CD8-positive, alpha-beta memory T cell (primary cell): ENCODE results near the gene LIN54. TPM values are rescaled to one million over a fixed set of nuclear protein-coding genes. Genes with fewer than 3 reads are reported as not detected.
A peak's percentile ranks its signal among the peaks of the same experiment; 100 is the strongest.

ENCODE experiments used
- CTCF ChIA-PET: fragments of 350-600 bp; sonication (Branson Sonifier 250); formaldehyde crosslinking; loops from one replicate; lab custom pipeline; 2021; ENCODE audit warnings: antibody characterized with exemption; lab: Charles Lee
- POLR2A ChIA-PET: fragments of 350-600 bp; sonication (Branson Sonifier 250); formaldehyde crosslinking; loops from one replicate; lab custom pipeline; 2021; ENCODE audit warnings: antibody characterized with exemption; lab: Charles Lee
- DNase-seq, 5 donors: peaks; one replicate each; pipeline versions ENCODE4 v3.0.0 to v3.0.0-alpha.2; 2020 to 2022; ENCODE audit warnings: mixed read lengths in 1 of 5
- H3K27ac ChIP-seq: one replicate; pipeline ENCODE4 v1.7.0; 2013; ENCODE audit warnings: low read depth, mild to moderate bottlenecking, low read length, moderate library complexity
- H3K27me3 ChIP-seq: 2 replicates; pipeline ENCODE4 v1.7.0; 2013; ENCODE audit warnings: low read length, mild to moderate bottlenecking; ENCODE audit not compliant: insufficient read depth, poor library complexity, severe bottlenecking
- H3K36me3 ChIP-seq: 2 replicates; pipeline ENCODE4 v1.7.0; 2013; ENCODE audit warnings: mild to moderate bottlenecking, low read length, moderate library complexity; ENCODE audit not compliant: insufficient read depth
- H3K4me1 ChIP-seq: 2 replicates; pipeline ENCODE4 v1.7.0; 2013; ENCODE audit warnings: mild to moderate bottlenecking, low read length, moderate library complexity; ENCODE audit not compliant: insufficient read depth
- H3K4me3 ChIP-seq: 2 replicates; pipeline ENCODE4 v1.7.0; 2013; ENCODE audit warnings: mild to moderate bottlenecking, low read length
- H3K9me3 ChIP-seq: 2 replicates; pipeline ENCODE4 v1.7.0; 2013; ENCODE audit warnings: mild to moderate bottlenecking, low read length
- H3K27ac Mint-ChIP-seq, 8 donors: one replicate each; pipeline ENCODE4 v1.8.0; 2020 to 2021; ENCODE audit warnings: mixed read lengths in 8 of 8, mild to moderate bottlenecking in 6 of 8, inconsistent platforms in 3 of 8, moderate library complexity in 3 of 8
- H3K27me3 Mint-ChIP-seq, 2 donors: one replicate each; pipeline ENCODE4 v1.8.0; 2020 to 2021; ENCODE audit warnings: mixed read lengths in 2 of 2, mild to moderate bottlenecking in 1 of 2, moderate library complexity in 1 of 2
- H3K36me3 Mint-ChIP-seq, 3 donors: one replicate each; pipeline ENCODE4 v1.8.0; 2020 to 2021; ENCODE audit warnings: mixed read lengths in 3 of 3, inconsistent platforms in 1 of 3, mild to moderate bottlenecking in 1 of 3
- H3K4me1 Mint-ChIP-seq, 3 donors: one replicate each; pipeline ENCODE4 v1.8.0; 2020 to 2021; ENCODE audit warnings: mixed read lengths in 3 of 3, inconsistent platforms in 1 of 3, mild to moderate bottlenecking in 1 of 3
- H3K4me3 Mint-ChIP-seq, 7 donors: one replicate each; pipeline ENCODE4 v1.8.0; 2020 to 2021; ENCODE audit warnings: mixed read lengths in 7 of 7, mild to moderate bottlenecking in 6 of 7, moderate library complexity in 4 of 7, inconsistent platforms in 2 of 7
- H3K9me3 Mint-ChIP-seq, 5 donors: one replicate each; pipeline ENCODE4 v1.8.0; 2020 to 2022; ENCODE audit warnings: mixed read lengths in 5 of 5, mild to moderate bottlenecking in 3 of 5, moderate library complexity in 2 of 5, inconsistent platforms in 1 of 5
- polyA plus RNA-seq: library from polyadenylated mRNA; unstranded; fragments of 300-500 nt; fragmentation: Illumina TruSeq; gene quantifications from one replicate; pipeline ENCODE4 v1.2.3, GENCODE V29; 2021
- total RNA-seq, 2 experiments: library from RNA; stranded (reverse); gene quantifications; one replicate each; pipeline ENCODE4 v1.2.3, GENCODE V29; 2021

Gene LIN54
- total and polyA plus RNA-seq, 3 experiments from 2014 or later: 9.2 to 23.0 (median 22.1) TPM

- peak overlapping the region; percentile 91 to 96 (median 95) for H3K4me3 Mint-ChIP-seq
- no peaks in the 10 kb centered on the region for H3K9me3 Mint-ChIP-seq
- DNase-seq: no peak
- peaks cover 6 to 39% (median 7%) of the 10 kb centered on the region in 3 donors for H3K36me3 Mint-ChIP-seq
- no peaks in the 10 kb centered on the region for H3K27me3 ChIP-seq
- H3K27me3 Mint-ChIP-seq: no peaks in the 10 kb centered on the region
- H3K27ac Mint-ChIP-seq: peak overlapping the region; percentile 98 to 99 (median 98)
- peaks cover 37% of the 10 kb centered on the region for H3K4me1 ChIP-seq
- H3K4me3 ChIP-seq: peak overlapping the region; percentile 67
- H3K9me3 ChIP-seq: no peaks in the 10 kb centered on the region
- H3K27ac ChIP-seq: peak overlapping the region; percentile 97
- CTCF ChIA-PET: no interaction called here
- peaks cover 41 to 59% (median 57%) of the 10 kb centered on the region in 3 donors for H3K4me1 Mint-ChIP-seq
- POLR2A ChIA-PET: interaction anchor here (0.6 to 1.5 kb wide), 3 partner anchors 10 to 394 kb away, joined by 3 to 4 read pairs (median 4); partner anchors contain the start of genes COPS4, COQ2 and THAP9
- peaks cover 3% of the 10 kb centered on the region for H3K36me3 ChIP-seq
Observed at GRCh38 chr4:82890528-82890900, 120.1 kb downstream of the LIN54 start.

GRCh38 chr4:82889287-82889686, 121.3 kb downstream of the LIN54 start:
- H3K27ac ChIP-seq: peak overlapping the region; percentile 97
- peaks cover under 1 to 33% (median under 1%) of the 10 kb centered on the region in 3 donors for H3K36me3 Mint-ChIP-seq
- H3K27me3 Mint-ChIP-seq: no peaks in the 10 kb centered on the region
- peak overlapping the region; percentile 67 for H3K4me3 ChIP-seq
- peak overlapping the region in 7 of 8 donors; percentile 38 to 99 (median 98) for H3K27ac Mint-ChIP-seq
- CTCF ChIA-PET: interaction anchor here (0.7 to 1.2 kb wide), 2 partner anchors 11 to 395 kb away, joined by 3 read pairs; partner anchors contain the start of genes COQ2 and THAP9
- H3K4me1 Mint-ChIP-seq: peaks cover 51 to 65% (median 65%) of the 10 kb centered on the region in 3 donors
- H3K36me3 ChIP-seq: peaks cover 3% of the 10 kb centered on the region
- no peaks in the 10 kb centered on the region for H3K9me3 Mint-ChIP-seq
- no peaks in the 10 kb centered on the region for H3K27me3 ChIP-seq
- POLR2A ChIA-PET: interaction anchor here (0.6 to 0.9 kb wide), 3 partner anchors 146 to 221 kb away, joined by 4 to 7 read pairs (median 5); partner anchors contain the start of gene COPS4
- no peaks in the 10 kb centered on the region for H3K9me3 ChIP-seq
- H3K4me1 ChIP-seq: peaks cover 37% of the 10 kb centered on the region
- no peak for DNase-seq
- peak overlapping the region; percentile 91 to 96 (median 95) for H3K4me3 Mint-ChIP-seq

- Histone ChIP-seq H3K4me1 (peaks cover 30% of the 10 kb centered on the region), H3K4me3 (no peak overlapping the region), H3K27me3 (no peaks in the 10 kb centered on the region), H3K27ac (no peak overlapping the region), H3K36me3 (peaks cover 3% of the 10 kb centered on the region), H3K9me3 (no peaks in the 10 kb centered on the region)
- CTCF ChIA-PET: no interaction called here
- H3K4me3 Mint-ChIP-seq: no peak overlapping the region
- DNase-seq: no peak
- H3K27me3 Mint-ChIP-seq: no peaks in the 10 kb centered on the region
- peaks cover 0 to 29% (median 0%) of the 10 kb centered on the region in 3 donors for H3K36me3 Mint-ChIP-seq
- H3K27ac Mint-ChIP-seq: peak overlapping the region in 3 of 8 donors; percentile 21 to 75 (median 68)
- POLR2A ChIA-PET: interaction anchor here (0.6 kb wide), 1 partner anchor 88 kb away, joined by 3 read pairs; the partner anchor contains the start of gene SCD5
- H3K9me3 Mint-ChIP-seq: peaks cover 0 to 1% (median 0%) of the 10 kb centered on the region in 5 donors
- peaks cover 51 to 71% (median 65%) of the 10 kb centered on the region in 3 donors for H3K4me1 Mint-ChIP-seq
Observed at GRCh38 chr4:82886147-82886942, 124.3 kb downstream of the LIN54 start.

GRCh38 chr4:82885410-82885809, 125.2 kb downstream of the LIN54 start:
- H3K27me3 ChIP-seq: no peaks in the 10 kb centered on the region
- H3K36me3 ChIP-seq: peaks cover 9% of the 10 kb centered on the region
- peaks cover 0 to 1% (median 0%) of the 10 kb centered on the region in 5 donors for H3K9me3 Mint-ChIP-seq
- peak overlapping the region in 1 of 7 donors; percentile 15 for H3K4me3 Mint-ChIP-seq
- POLR2A ChIA-PET: interaction anchor here (0.6 kb wide), 1 partner anchor 87 kb away, joined by 3 read pairs; the partner anchor contains the start of gene SCD5
- no peaks in the 10 kb centered on the region for H3K9me3 ChIP-seq
- DNase-seq: no peak
- peaks cover 0 to 28% (median 0%) of the 10 kb centered on the region in 3 donors for H3K36me3 Mint-ChIP-seq
- no peak overlapping the region for H3K27ac ChIP-seq
- H3K4me1 Mint-ChIP-seq: peaks cover 51 to 70% (median 69%) of the 10 kb centered on the region in 3 donors
- CTCF ChIA-PET: no interaction called here
- no peaks in the 10 kb centered on the region for H3K27me3 Mint-ChIP-seq
- peak overlapping the region in 2 of 8 donors; percentile 21 to 40 for H3K27ac Mint-ChIP-seq
- no peak overlapping the region for H3K4me3 ChIP-seq
- peaks cover 30% of the 10 kb centered on the region for H3K4me1 ChIP-seq

Other genes with a start within 250 kb of the LIN54 start
- 1 to 10 TPM; 6.2 to 6.3 TPM for gene SCD5, start 212.0 kb downstream of the LIN54 start, total RNA-seq
- 2.6 TPM for gene SCD5, start 212.0 kb downstream of the LIN54 start, polyA plus RNA-seq
- 100 to 1,000 TPM in 1 of 2 experiments, 10 to 100 TPM in 1; 87.3 to 100 TPM for gene SEC31A, start 119.7 kb downstream of the LIN54 start, total RNA-seq
- 129 TPM for gene SEC31A, start 119.7 kb downstream of the LIN54 start, polyA plus RNA-seq
- gene THAP9, start 110.1 kb downstream of the LIN54 start, total RNA-seq: 1 to 10 TPM; 1.6 to 2.3 TPM
- gene THAP9, start 110.1 kb downstream of the LIN54 start, polyA plus RNA-seq: 2.0 TPM
- 10 to 100 TPM; 38.4 to 38.5 TPM for gene COPS4, start 24.4 kb upstream of the LIN54 start, total RNA-seq
- gene COPS4, start 24.4 kb upstream of the LIN54 start, polyA plus RNA-seq: 64.0 TPM
- 10 to 100 TPM; 17.8 to 19.7 TPM for gene PLAC8, start 103.9 kb upstream of the LIN54 start, total RNA-seq
- 550 TPM for gene PLAC8, start 103.9 kb upstream of the LIN54 start, polyA plus RNA-seq